Inflammatory macrophage (primary cell): ENCODE results near the gene NELFA.
"Not testable (repeated sequence)": the region's sequence is repeated elsewhere in the genome, so short reads cannot be mapped to it uniquely, and the experiment has no call there.

Source experiments
- DNase-seq, 2 donors: peaks; one replicate each; pipeline ENCODE4 v3.0.0-alpha.2; 2020 to 2022

NELFA gene

GRCh38 chr4:1993718-1994516, 14.9 kb downstream of the NELFA start:
- DNase-seq, result not testable (repeated sequence)

DNA sequence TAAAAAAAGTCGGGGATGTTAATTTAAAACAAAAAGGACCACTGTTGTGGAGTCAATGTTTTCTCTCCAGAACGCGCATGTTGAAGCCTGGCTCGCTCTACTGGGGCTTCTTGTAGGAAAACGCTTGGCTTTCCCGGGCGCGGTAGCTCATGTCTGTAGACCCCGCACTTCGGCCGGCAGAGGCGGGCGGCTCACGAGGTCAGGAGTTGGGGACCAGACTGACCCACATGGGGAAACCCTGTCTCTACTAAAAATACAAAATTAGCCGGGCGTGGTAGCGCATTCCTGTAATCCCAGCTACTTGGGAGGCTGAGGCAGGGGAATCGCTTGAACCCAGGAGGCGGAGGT, 15.6 kb downstream of the NELFA start:
- no peak for DNase-seq

- no peak for DNase-seq
These were observed 16.2 kb downstream of the NELFA start for GRCh38 chr4:1992468-1993168.

DNA sequence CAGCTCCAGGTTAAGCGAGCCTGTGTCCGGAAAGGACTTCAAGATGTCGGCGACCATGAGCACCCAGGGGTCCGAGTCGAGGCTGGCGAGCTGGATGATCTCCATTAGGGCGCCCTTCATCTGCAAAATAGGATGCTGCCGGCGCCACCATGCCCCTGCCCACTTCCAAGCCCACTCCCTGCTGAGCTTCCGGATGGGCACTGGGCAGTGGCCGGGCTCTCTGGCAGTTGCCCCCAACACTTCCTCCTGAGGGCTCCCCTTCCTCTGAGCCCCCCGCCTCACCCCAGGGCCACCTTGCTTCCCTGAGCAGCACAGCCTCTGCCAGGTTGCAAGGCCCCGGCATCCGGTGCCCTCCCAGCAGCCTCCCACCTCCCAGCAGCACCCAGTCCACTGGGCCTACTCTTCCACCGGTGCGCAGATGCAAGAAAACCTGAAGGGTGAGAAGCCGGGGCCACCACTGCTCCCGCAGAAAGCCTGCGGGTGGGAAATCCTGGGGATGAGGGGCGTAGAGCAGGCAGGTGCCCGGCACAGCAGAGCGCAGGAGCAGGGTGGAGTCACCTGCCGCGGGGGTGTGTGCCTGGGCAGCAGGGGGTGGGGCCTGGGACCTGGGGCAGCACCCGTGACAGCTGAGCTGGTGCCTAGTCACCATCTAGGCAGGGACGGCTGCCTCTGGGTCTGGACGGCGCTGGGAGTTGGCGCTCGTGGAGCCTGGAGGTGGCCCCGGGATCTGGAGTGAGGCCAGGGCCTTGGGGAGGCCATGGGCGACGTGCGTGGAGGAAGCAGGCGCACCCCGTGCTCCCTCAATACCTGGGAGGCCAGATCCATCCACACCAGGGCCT, 17.0 kb downstream of the NELFA start:
- DNase-seq, result no peak

GRCh38 chr4:1991087-1991486, 17.7 kb downstream of the NELFA start:
- DNase-seq, result no peak

DNA sequence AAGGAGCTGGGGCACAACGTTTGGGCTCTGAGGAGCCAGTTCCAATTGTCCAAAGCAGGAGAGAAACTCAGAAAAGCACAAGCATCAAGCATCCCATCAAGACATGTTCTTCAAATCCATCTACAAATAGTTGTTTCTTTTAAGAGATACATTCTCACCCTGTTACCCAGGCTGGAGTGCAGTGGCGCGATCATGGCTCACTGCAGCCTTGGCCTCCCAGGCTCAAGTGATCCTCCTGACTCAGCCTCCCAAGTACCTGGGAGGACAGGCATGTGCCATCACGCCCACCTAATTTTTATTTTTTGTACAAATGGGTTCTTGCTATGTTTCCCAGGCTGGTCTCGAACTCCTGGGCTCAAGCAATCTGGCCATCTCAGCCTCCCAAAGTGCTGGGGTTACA, 18.1 kb downstream of the NELFA start:
- no peak for DNase-seq

DNA sequence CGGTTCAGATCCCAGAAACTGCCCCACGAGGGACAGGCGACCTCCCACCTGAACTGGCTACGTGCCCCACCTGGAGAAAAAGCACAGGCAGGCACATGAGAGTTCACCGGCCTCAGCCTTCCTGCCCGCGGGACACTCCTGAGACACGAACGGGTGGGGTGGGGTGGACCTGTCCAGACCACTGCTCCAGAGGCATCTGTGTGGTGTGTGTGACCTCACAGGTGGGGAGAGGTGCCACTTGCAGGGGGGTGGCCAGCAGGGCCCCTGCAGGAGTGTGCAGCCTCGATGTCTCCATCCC, 18.5 kb downstream of the NELFA start:
- DNase-seq, result no peak

DNA sequence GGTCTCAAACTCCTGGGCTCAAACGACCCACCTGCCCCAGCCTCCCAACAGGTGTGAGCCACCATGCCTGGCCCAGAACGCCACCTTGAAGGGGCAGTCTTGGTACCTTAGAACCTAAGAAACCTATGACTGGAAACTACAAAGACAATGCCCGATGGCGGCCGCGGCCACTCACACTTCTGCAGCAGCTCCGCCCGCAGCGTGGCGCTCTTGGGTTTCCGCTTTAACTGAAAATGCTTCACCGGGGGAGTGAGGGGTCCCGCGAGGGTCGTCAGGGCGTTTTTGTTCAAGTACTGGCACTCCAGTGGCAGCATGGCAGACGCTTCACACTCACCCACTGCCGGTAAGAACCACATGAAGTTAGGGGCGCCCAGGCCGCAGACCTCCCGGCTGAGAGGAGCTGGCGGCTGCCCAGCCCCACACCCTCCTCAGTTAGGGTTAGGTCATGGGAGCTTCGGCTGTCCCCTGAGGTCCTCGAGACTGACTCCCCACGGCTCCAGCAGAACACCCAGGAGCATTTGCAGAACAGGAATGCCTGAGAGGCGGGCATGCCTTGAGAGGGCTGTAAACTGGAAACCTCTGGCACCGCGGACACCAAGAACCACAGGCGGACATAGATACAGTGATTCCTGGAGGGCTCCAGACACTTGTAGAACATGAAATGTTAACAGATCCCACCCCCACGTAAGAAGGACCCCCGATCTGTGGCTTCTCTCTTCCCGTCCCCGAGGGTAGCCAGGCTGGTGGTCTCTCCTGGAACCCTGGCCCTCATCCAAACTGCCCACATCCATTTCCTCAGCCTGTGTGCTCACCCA, 19.0 kb downstream of the NELFA start:
- DNase-seq, result no peak

GRCh38 chr4:1988327-1988724, 20.4 kb downstream of the NELFA start:
- DNase-seq, result no peak

GRCh38 chr4:1987721-1988326, 20.9 kb downstream of the NELFA start:
- no peak for DNase-seq

GRCh38 chr4:1987296-1987695, 21.5 kb downstream of the NELFA start:
- DNase-seq, result no peak

- DNase-seq, result no peak
These were observed 22.1 kb downstream of the NELFA start for GRCh38 chr4:1986578-1987210.

- no peak for DNase-seq
These were observed 22.8 kb downstream of the NELFA start for GRCh38 chr4:1985780-1986577.

- no peak for DNase-seq
These were observed 23.5 kb downstream of the NELFA start for GRCh38 chr4:1985294-1985693.

DNA sequence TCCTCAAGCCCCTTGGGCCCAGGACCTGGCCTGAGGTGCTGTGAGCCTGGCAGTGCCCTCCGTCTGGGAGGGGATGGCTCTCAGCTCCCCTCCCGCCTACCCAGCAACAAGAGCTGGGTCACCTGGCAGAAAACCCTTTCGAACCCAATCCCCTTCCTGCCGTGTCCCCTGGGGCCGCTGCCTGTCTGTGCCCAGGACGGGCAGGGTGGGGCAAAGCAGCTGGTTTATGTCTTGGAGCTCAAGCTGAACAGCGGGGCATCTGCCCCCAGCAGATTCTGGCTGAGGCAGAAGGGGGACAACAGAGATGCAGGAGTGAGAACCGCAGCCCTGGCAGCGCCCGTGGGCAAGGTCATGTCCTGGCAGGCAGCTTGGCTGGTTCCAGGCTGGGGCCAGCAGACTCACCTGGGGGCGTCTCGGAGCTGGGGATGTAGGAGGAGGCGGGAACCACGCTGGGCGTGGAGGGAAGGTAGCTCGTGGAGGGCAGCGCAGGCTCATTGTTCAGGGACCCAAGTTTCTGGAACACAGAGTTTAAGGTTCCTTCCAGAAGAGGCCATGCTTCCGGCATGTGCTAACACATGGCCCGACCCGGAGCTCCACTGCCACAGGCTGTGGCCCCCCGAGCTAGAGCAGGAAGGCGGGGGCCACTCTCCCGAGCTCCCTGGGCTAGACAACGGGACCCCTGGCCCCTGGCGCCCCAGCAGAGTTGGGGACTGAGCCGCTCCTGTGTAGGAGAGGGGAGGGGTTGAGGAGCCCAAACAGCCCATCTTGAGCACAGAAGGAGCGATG, 24.2 kb downstream of the NELFA start:
- DNase-seq, result no peak

- DNase-seq, result no peak
These were observed 24.8 kb downstream of the NELFA start for GRCh38 chr4:1983846-1984405.

DNA sequence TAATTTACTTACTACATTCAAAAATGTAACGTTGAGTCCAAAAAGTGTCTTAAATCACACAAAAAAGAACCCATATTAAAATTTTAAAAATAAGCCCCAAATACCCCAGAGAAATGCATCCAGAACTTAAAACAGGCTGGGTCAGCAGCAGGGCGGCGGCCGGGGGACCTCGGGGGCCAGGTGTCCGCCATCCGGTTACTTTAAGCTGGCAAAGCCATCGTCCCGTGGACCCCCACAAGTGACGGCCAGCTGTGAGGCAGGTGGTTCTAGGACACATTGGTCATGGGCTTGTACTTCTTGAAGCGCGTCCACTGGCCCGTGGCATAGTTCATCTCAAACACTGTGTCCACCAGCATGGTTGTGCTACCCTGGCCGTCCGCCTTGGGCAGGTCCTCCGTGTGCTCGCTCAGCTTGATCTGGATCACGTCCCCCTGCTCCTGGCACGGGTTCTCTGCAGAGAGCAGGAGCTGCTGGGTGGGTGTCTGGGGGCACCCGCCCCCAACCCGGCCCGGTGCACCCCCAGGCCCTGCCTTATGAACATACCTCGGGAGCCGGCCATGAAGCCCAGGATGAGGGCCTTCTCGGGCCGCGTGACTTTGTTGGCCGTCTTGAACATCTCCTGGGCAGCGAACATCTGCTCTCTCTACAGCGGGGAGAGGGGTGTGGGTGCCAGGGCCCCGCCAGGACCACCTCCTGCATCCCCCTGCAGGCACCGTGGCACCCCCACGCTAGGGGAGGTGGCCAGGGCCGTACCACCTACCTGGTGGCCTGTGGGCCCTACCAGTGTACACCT, 25.5 kb downstream of the NELFA start:
- DNase-seq, result no peak

GRCh38 chr4:1982124-1983052, 26.4 kb downstream of the NELFA start:
- DNase-seq, result no peak
